Measurements from ENCODE around the gene NPNT. TPM values are rescaled to one million over a fixed set of nuclear protein-coding genes. Genes with fewer than 3 reads are reported as not detected.
A peak's percentile ranks its signal among the peaks of the same experiment; 100 is the strongest.

The NPNT gene
- total RNA-seq, 1 donor from 2014 or later: 3.1 TPM

- peaks cover 4% of the 10 kb centered on the region for H3K9me3 Mint-ChIP-seq (ENCODE audit: unreplicated experiment)
- H3K4me1 Mint-ChIP-seq (ENCODE audit: low read depth, unreplicated experiment): peaks cover 6% of the 10 kb centered on the region
- H3K79me2 ChIP-seq (ENCODE audit: insufficient read depth, low read length): no peaks in the 10 kb centered on the region
- H3K36me3 ChIP-seq (ENCODE audit: insufficient read depth, low read length): no peaks in the 10 kb centered on the region
- no peaks in the 10 kb centered on the region for H3K27me3 ChIP-seq (ENCODE audit: insufficient read depth, low read length)
- H3K4me3 ChIP-seq (ENCODE audit: insufficient read depth, low read depth, low read length): no peak overlapping the region
- no peak overlapping the region for H3K27ac ChIP-seq (ENCODE audit: low read depth, low read length)
- no peaks in the 10 kb centered on the region for H3K9me3 ChIP-seq (ENCODE audit: insufficient read depth, low read depth, low read length)
- H3K4me3 Mint-ChIP-seq (ENCODE audit: unreplicated experiment): no peak overlapping the region
- DNase-seq (ENCODE audit: low read depth) (no peak), FAIRE-seq (no peak)
- no peak overlapping the region for H3K9ac ChIP-seq (ENCODE audit: low read length)
- no peak overlapping the region for H3K4me2 ChIP-seq (ENCODE audit: low read length)
- H4K20me1 ChIP-seq (ENCODE audit: insufficient read depth, low read length): no peaks in the 10 kb centered on the region
- H3K36me3 Mint-ChIP-seq (ENCODE audit: low read depth, unreplicated experiment): peaks cover 2% of the 10 kb centered on the region
- no peak overlapping the region for H2AFZ ChIP-seq (ENCODE audit: low read depth, low read length)
- no peak overlapping the region for H3K27ac Mint-ChIP-seq (ENCODE audit: unreplicated experiment)
- no peaks in the 10 kb centered on the region for H3K27me3 Mint-ChIP-seq (ENCODE audit: low read depth, unreplicated experiment)
- no peak for TF ChIP-seq EZH2 (IDR thresholded peaks at IDR 0.05; ENCODE audit: insufficient read depth, low read length)
- TF ChIP-seq, protein P1, sequence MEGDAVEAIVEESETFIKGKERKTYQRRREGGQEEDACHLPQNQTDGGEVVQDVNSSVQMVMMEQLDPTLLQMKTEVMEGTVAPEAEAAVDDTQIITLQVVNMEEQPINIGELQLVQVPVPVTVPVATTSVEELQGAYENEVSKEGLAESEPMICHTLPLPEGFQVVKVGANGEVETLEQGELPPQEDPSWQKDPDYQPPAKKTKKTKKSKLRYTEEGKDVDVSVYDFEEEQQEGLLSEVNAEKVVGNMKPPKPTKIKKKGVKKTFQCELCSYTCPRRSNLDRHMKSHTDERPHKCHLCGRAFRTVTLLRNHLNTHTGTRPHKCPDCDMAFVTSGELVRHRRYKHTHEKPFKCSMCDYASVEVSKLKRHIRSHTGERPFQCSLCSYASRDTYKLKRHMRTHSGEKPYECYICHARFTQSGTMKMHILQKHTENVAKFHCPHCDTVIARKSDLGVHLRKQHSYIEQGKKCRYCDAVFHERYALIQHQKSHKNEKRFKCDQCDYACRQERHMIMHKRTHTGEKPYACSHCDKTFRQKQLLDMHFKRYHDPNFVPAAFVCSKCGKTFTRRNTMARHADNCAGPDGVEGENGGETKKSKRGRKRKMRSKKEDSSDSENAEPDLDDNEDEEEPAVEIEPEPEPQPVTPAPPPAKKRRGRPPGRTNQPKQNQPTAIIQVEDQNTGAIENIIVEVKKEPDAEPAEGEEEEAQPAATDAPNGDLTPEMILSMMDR (IDR thresholded peaks at IDR 0.05; ENCODE audit: insufficient read depth, low read depth, low read length): no peak
- H3K4me1 ChIP-seq (ENCODE audit: insufficient read depth, low read length): peaks cover 3% of the 10 kb centered on the region
Observed at GRCh38 chr4:105976915-105977314, 81.6 kb downstream of the NPNT start.

DNA sequence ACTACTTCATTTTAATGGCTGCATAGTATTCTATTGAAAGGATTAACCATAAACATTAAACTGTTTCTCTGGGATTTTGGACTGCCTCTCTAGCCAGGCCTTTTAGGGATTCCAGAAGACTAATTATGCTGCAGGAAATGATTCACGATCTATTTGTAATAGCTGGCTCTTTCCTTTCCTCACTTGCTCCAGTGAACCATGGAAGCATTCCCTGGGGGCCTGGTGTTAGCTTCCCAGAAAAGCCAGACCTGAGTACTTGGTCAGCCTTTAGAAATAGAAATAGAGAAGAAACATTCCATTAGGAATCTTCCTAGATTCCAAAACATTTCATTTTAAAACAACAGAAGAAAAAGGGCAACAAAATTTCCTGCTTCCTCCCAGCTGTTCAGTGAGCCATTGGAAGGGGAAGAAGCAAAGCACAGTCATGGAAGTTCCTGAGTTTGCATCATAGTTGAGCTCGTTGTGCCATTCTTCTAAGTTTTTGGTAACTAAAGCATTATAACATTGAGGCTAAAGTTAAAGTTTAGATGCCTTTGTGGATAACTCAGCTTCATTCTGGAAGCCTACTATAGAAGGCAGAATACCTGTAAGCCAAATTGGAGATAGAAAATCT, 83.5 kb downstream of the NPNT start:
- Histone ChIP-seq H3K9me3 (ENCODE audit: insufficient read depth, low read depth, low read length) (no peaks in the 10 kb centered on the region), H2AFZ (ENCODE audit: low read depth, low read length) (no peak overlapping the region)
- peaks cover 6% of the 10 kb centered on the region for H3K4me1 Mint-ChIP-seq (ENCODE audit: low read depth, unreplicated experiment)

GRCh38 chr4:105979506-105979905, 84.2 kb downstream of the NPNT start:
- Histone ChIP-seq H4K20me1 (ENCODE audit: insufficient read depth, low read length) (no peaks in the 10 kb centered on the region), H3K9ac (ENCODE audit: low read length) (no peak overlapping the region), H3K36me3 (ENCODE audit: insufficient read depth, low read length) (no peaks in the 10 kb centered on the region), H3K79me2 (ENCODE audit: insufficient read depth, low read length) (no peaks in the 10 kb centered on the region), H3K27me3 (ENCODE audit: insufficient read depth, low read length) (no peaks in the 10 kb centered on the region), H3K4me2 (ENCODE audit: low read length) (no peak overlapping the region), H3K9me3 (ENCODE audit: insufficient read depth, low read depth, low read length) (no peaks in the 10 kb centered on the region), H2AFZ (ENCODE audit: low read depth, low read length) (no peak overlapping the region), H3K27ac (ENCODE audit: low read depth, low read length) (no peak overlapping the region), H3K4me3 (ENCODE audit: insufficient read depth, low read depth, low read length) (no peak overlapping the region), H3K4me1 (ENCODE audit: insufficient read depth, low read length) (peaks cover 3% of the 10 kb centered on the region)
- Mint-ChIP-seq H3K27me3 (ENCODE audit: low read depth, unreplicated experiment) (peaks cover 9% of the 10 kb centered on the region), H3K27ac (ENCODE audit: unreplicated experiment) (peak overlapping the region; percentile 94), H3K9me3 (ENCODE audit: unreplicated experiment) (peaks cover 12% of the 10 kb centered on the region), H3K4me3 (ENCODE audit: unreplicated experiment) (no peak overlapping the region), H3K4me1 (ENCODE audit: low read depth, unreplicated experiment) (peaks cover 6% of the 10 kb centered on the region), H3K36me3 (ENCODE audit: low read depth, unreplicated experiment) (peaks cover 2% of the 10 kb centered on the region)
- FAIRE-seq: no peak
- TF ChIP-seq EZH2 (IDR thresholded peaks at IDR 0.05; ENCODE audit: insufficient read depth, low read length): no peak
- DNase-seq (ENCODE audit: low read depth): no peak

More for the DNA sequence above, 83.5 kb downstream of the NPNT start:
- TF ChIP-seq, protein P1 (IDR thresholded peaks at IDR 0.05; ENCODE audit: insufficient read depth, low read depth, low read length): no peak
- TF ChIP-seq EZH2 (IDR thresholded peaks at IDR 0.05; ENCODE audit: insufficient read depth, low read length): no peak
- Mint-ChIP-seq H3K27me3 (ENCODE audit: low read depth, unreplicated experiment) (peaks cover 7% of the 10 kb centered on the region), H3K27ac (ENCODE audit: unreplicated experiment) (peak overlapping the region; percentile 94), H3K4me3 (ENCODE audit: unreplicated experiment) (no peak overlapping the region), H3K9me3 (ENCODE audit: unreplicated experiment) (peaks cover 9% of the 10 kb centered on the region), H3K36me3 (ENCODE audit: low read depth, unreplicated experiment) (peaks cover 2% of the 10 kb centered on the region)
- H3K9ac ChIP-seq (ENCODE audit: low read length): no peak overlapping the region
- peak overlapping the region; percentile 10 for H3K4me2 ChIP-seq (ENCODE audit: low read length)
- no peak overlapping the region for H3K4me3 ChIP-seq (ENCODE audit: insufficient read depth, low read depth, low read length)
- no peak overlapping the region for H3K27ac ChIP-seq (ENCODE audit: low read depth, low read length)
- peaks cover 3% of the 10 kb centered on the region for H3K4me1 ChIP-seq (ENCODE audit: insufficient read depth, low read length)
- DNase-seq (ENCODE audit: low read depth) (peak; percentile 55), FAIRE-seq (peak; percentile 52)
- no peaks in the 10 kb centered on the region for H3K27me3 ChIP-seq (ENCODE audit: insufficient read depth, low read length)
- no peaks in the 10 kb centered on the region for H3K36me3 ChIP-seq (ENCODE audit: insufficient read depth, low read length)
- no peaks in the 10 kb centered on the region for H4K20me1 ChIP-seq (ENCODE audit: insufficient read depth, low read length)
- no peaks in the 10 kb centered on the region for H3K79me2 ChIP-seq (ENCODE audit: insufficient read depth, low read length)
